Fibroblast of lung (primary cell): ENCODE results near the gene MTG2. TPM values are rescaled to one million over a fixed set of nuclear protein-coding genes. Genes with fewer than 3 reads are reported as not detected.

Experiments used
- DNase-seq, 2 donors: peaks; one replicate each; pipeline versions ENCODE4 v3.0.0 to v3.0.0-alpha.2; 2010; ENCODE audit warnings: low read depth in 2 of 2
- H2AFZ ChIP-seq: 2 replicates; pipeline ENCODE4 v1.5.1; 2012; ENCODE audit warnings: low read length, control low read depth, inconsistent platforms
- H3K27ac ChIP-seq: 2 replicates; pipeline ENCODE4 v1.5.1; 2011; ENCODE audit warnings: low read length, control low read depth; ENCODE audit not compliant: insufficient read depth
- H3K27me3 ChIP-seq: 2 replicates; pipeline ENCODE4 v1.5.1; 2011; ENCODE audit warnings: mild to moderate bottlenecking, low read length; ENCODE audit not compliant: control insufficient read depth, insufficient read depth
- H3K36me3 ChIP-seq: 2 replicates; pipeline ENCODE4 v1.5.1; 2011; ENCODE audit warnings: low read length; ENCODE audit not compliant: control insufficient read depth, insufficient read depth
- H3K4me1 ChIP-seq: 2 replicates; pipeline ENCODE4 v1.5.1; 2011; ENCODE audit warnings: low read length; ENCODE audit not compliant: control insufficient read depth, insufficient read depth; ENCODE audit errors: extremely low read depth
- H3K4me2 ChIP-seq: 2 replicates; pipeline ENCODE4 v1.5.1; 2011; ENCODE audit warnings: low read length, control low read depth; ENCODE audit not compliant: insufficient read depth; ENCODE audit errors: extremely low read depth
- H3K4me3 ChIP-seq, 4 experiments: fragments of 200-600 bp in 1 of 4; sonication (generic) in 1 of 4; replicated peaks in 1 of 4; 2 replicates each; pipeline ENCODE4 v1.5.1; 2011 to 2016; ENCODE audit warnings: low read length in 4 of 4, low read depth in 3 of 4, mild to moderate bottlenecking in 3 of 4, control low read depth in 2 of 4, inconsistent platforms in 1 of 4, mixed read lengths in 1 of 4; ENCODE audit not compliant: insufficient read depth in 1 of 4; ENCODE audit errors: control extremely low read depth in 1 of 4
- H3K79me2 ChIP-seq: 2 replicates; pipeline ENCODE4 v1.5.1; 2012; ENCODE audit warnings: mild to moderate bottlenecking, low read length, inconsistent platforms; ENCODE audit not compliant: control insufficient read depth, insufficient read depth
- H3K9ac ChIP-seq: 2 replicates; pipeline ENCODE4 v1.5.1; 2011; ENCODE audit warnings: mild to moderate bottlenecking, low read length, control low read depth; ENCODE audit not compliant: insufficient read depth
- H3K9me3 ChIP-seq: 2 replicates; pipeline ENCODE4 v1.5.1; 2012; ENCODE audit warnings: low read depth, low read length; ENCODE audit not compliant: control insufficient read depth, insufficient read depth
- H4K20me1 ChIP-seq: 2 replicates; pipeline ENCODE4 v1.5.1; 2011; ENCODE audit warnings: low read length; ENCODE audit not compliant: control insufficient read depth, insufficient read depth; ENCODE audit errors: extremely low read depth
- CTCF ChIP-seq, 2 donors: IDR thresholded peaks in 1 of 2; conservative IDR thresholded peaks in 1 of 2; 1 replicate in 1 of 2; 2 replicates in 1 of 2; pipeline ENCODE4 v1.5.1; 2011 to 2012; ENCODE audit warnings: low read length in 2 of 2, control low read depth in 1 of 2, inconsistent platforms in 1 of 2, low read depth in 1 of 2, mild to moderate bottlenecking in 1 of 2
- EZH2 ChIP-seq: IDR thresholded peaks from 2 replicates; pipeline ENCODE4 v1.5.1; 2012; ENCODE audit warnings: low read length, control low read depth, mild to moderate bottlenecking; ENCODE audit errors: missing control alignments
- polyA plus RNA-seq, 2 donors: library from polyadenylated mRNA; depleted of rRNA in 1 of 2; stranded (reverse) in 1 of 2; unstranded in 1 of 2; fragments of >200 nt; gene quantifications; 2 replicates each; pipeline ENCODE4 v1.2.1, GENCODE V29; 2011 to 2012; ENCODE audit warnings: missing spikeins in 1 of 2
- total RNA-seq: library from RNA; depleted of rRNA; stranded (reverse); fragments of >200 nt; gene quantifications from 2 replicates; pipeline ENCODE4 v1.2.1, GENCODE V29; 2014

MTG2 gene
- total and polyA plus RNA-seq, 2 donors (not counting 1 experiment from before 2014, with no cell fraction given), result 16.5 to 17.5 TPM

GRCh38 chr20:62239278-62239879 is 56.6 kb downstream of the MTG2 start:
- Histone ChIP-seq H3K4me3 (peak overlapping the region; percentile 73 to 79 (median 77)), H2AFZ (no peak overlapping the region), H3K27me3 (peaks cover under 1% of the 10 kb centered on the region), H3K4me2 (peak overlapping the region; percentile 92), H4K20me1 (no peaks in the 10 kb centered on the region), H3K27ac (no peak overlapping the region), H3K9ac (no peak overlapping the region), H3K9me3 (no peaks in the 10 kb centered on the region), H3K79me2 (peaks cover 17% of the 10 kb centered on the region), H3K36me3 (peaks cover 2% of the 10 kb centered on the region), H3K4me1 (no peaks in the 10 kb centered on the region)
- no peak for DNase-seq
- TF ChIP-seq EZH2 (no peak), CTCF (conservative IDR thresholded peaks at IDR 0.05 in 1 of 2, IDR thresholded peaks at IDR 0.05 in 1 of 2; ENCODE audit: low read depth in 1 of 2, low read length in 2 of 2) (no peak)

GRCh38 chr20:62240020-62240685 is 57.3 kb downstream of the MTG2 start:
- no peak for DNase-seq
- Histone ChIP-seq H3K9me3 (no peaks in the 10 kb centered on the region), H3K27ac (no peak overlapping the region), H3K4me2 (no peak overlapping the region), H4K20me1 (no peaks in the 10 kb centered on the region), H3K9ac (no peak overlapping the region), H3K4me1 (no peaks in the 10 kb centered on the region), H3K27me3 (no peaks in the 10 kb centered on the region), H3K4me3 (peak overlapping the region in 1 of 4 experiments; percentile 2), H3K79me2 (peaks cover 17% of the 10 kb centered on the region), H3K36me3 (peaks cover 2% of the 10 kb centered on the region), H2AFZ (no peak overlapping the region)
- no peak for TF ChIP-seq CTCF (conservative IDR thresholded peaks at IDR 0.05 in 1 of 2, IDR thresholded peaks at IDR 0.05 in 1 of 2; ENCODE audit: low read depth in 1 of 2, low read length in 2 of 2)
- TF ChIP-seq EZH2, result no peak

- H3K9ac ChIP-seq, result no peak overlapping the region
- H4K20me1 ChIP-seq, result peaks cover 2% of the 10 kb centered on the region
- H3K9me3 ChIP-seq, result no peaks in the 10 kb centered on the region
- TF ChIP-seq EZH2 (no peak), CTCF (conservative IDR thresholded peaks at IDR 0.05 in 1 of 2, IDR thresholded peaks at IDR 0.05 in 1 of 2; ENCODE audit: low read depth in 1 of 2, low read length in 2 of 2) (no peak)
- H3K4me3 ChIP-seq, result no peak overlapping the region
- no peak for DNase-seq
- no peak overlapping the region for H3K4me2 ChIP-seq
- no peak overlapping the region for H2AFZ ChIP-seq
- H3K4me1 ChIP-seq, result no peaks in the 10 kb centered on the region
- peaks cover 17% of the 10 kb centered on the region for H3K79me2 ChIP-seq
- H3K27me3 ChIP-seq, result no peaks in the 10 kb centered on the region
- peaks cover 2% of the 10 kb centered on the region for H3K36me3 ChIP-seq
- H3K27ac ChIP-seq, result no peak overlapping the region
Observed at GRCh38 chr20:62241506-62241905, 58.7 kb downstream of the MTG2 start.
